Measurements from ENCODE around the gene C1orf159.

C1orf159 gene

DNA sequence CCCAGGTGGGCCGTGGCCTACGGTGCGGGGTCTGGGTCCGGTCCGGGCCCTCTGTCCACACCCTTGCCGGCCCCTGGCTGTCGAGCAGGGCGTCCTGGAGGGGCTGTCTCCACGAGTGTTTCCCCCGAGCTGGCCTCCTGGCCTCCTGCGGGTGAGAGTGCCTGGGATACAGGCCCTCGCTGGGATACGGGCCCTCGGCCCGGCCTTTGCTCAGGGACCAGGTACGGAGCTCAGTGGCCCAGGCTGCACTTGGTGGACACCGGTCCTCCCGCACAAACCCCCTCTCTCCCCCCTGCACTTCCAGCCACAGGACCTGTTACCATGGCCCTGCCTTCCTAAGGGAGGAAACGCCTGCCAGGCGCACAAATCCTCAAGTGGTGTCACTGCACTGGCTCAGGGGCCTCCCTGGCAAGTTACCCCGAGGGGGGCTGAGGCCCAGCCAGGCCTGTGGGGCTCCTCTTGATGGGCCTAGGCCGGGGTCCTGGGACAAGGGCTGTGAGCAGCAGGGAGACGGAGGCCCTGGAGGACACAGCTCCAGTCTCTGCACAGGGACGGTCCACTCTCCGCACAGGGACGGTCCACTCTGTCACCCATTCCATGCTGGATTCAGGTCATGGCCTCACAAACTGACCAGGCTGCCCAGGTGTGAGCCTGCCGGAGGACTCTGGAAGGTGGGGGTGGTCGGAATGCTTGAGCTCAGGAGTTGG, 23.6 kb downstream of the C1orf159 start:
- no peak for DNase-seq (ENCODE audit: low read depth)

DNA sequence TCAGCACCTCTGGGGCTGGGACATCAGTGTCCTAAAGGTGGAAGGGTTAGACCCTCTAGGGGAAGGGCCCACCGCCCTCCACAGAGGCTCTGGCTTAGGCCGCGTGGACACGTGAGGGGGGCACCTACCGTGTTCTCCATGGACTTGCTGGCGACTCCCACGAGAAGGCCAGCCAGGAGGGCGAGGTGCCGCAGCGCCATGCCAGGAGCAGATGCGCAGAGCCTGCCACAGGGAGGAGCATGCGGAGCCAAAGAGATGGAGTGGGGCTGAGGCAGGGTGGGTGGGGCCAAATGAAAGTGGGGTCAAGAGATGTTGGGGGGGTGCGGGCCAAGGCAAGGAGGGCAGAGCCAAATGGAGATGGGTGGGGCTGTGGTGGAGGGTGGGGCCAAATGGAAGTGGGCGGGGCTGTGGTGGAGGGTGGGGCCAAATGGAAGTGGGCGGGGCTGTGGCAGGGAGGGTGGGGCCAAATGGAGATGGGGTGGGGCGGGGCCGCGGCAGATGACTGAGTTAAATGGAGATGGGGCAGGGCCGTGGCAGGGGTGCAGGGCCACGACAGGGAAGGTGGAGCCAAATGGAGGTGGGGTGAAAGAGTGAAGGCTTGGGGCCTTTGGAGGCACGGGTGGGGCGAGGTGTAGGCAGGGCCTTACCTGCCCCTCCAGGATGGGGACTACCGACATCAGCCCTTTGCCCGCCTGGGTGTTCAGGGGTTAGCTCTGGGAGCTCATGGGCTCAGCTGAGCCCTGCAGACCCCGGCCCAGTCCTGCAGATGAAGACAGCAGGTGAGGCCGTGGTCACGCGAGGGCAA, 24.3 kb downstream of the C1orf159 start:
- no peak for DNase-seq (ENCODE audit: low read depth)

DNA sequence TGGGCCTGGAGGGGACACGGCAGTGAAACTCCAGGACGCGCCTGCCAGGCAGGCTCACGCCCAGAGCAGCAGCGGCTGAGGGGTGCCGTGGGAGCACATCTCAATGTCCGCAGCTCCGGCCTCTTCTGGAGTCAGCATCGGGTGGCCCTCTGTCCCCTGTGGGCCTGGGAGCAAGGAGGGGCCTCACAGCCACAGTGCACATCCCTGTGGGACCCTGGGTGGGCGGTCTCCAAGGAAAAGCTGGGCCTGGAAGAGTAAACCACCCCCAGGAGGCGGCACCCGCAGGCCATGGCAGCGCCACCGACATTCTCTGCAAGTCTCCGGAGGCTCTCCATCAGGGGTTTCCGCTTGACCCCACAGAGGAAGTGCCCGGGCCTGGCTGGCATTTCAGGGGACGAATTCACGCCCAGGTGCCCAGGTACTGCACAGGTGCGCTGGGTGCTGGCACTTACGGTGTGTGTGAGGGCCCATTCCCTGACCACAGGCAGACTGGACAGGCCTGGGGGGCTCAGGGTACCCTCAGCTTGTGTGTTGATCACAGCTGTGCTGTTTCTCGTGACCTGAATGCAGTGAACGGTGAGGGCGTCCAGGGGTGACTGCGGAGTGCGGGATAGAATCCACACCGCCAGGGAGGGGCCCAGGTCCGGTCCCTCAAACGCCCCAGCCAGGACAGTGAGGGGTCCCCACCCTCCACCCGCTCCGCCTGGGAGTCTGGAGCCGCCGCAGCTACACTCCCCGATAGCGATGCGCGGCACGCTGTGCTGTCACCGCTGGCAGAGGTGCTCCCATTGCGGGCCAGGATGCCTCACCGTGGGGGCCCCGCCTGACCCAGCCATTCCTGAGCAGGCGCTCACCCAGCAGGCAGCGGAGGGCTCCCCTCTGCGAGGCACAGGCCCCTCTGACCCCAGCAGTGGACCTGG, 25.2 kb downstream of the C1orf159 start:
- no peak for DNase-seq (ENCODE audit: low read depth)

DNA sequence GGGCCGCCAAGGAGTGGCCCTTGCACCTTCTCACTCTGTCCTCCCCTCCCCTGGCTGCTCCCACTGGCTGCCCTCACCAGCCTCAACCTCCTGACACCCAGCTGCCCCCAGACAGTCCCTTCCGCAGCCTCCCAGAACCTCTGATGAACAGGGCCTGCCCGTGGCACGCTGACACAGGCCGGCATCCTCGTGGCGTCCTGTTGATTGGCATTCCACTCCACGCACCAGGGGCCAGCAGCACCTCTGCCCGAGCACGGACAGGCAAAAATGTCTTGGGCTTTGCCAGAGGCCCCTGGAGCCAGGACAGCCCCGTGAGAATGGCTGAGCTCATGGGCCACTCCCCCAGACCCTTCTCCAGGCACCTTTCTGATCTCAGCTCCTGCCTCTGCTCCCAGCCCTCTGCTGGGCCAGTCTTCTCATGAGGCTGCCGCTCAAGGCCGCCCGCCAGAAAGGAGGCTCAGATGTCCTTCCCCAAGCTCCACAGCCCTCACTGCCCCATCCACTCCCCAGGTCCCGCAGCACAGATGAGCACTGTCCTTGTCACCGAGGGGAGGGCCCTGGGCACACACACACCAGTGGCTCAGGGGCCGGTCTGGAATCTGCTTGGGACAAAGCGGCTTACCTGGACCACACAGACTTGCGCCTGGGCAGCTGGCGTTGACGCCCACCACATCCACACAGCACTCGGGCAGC, 26.0 kb downstream of the C1orf159 start:
- DNase-seq (ENCODE audit: low read depth): no peak

DNA sequence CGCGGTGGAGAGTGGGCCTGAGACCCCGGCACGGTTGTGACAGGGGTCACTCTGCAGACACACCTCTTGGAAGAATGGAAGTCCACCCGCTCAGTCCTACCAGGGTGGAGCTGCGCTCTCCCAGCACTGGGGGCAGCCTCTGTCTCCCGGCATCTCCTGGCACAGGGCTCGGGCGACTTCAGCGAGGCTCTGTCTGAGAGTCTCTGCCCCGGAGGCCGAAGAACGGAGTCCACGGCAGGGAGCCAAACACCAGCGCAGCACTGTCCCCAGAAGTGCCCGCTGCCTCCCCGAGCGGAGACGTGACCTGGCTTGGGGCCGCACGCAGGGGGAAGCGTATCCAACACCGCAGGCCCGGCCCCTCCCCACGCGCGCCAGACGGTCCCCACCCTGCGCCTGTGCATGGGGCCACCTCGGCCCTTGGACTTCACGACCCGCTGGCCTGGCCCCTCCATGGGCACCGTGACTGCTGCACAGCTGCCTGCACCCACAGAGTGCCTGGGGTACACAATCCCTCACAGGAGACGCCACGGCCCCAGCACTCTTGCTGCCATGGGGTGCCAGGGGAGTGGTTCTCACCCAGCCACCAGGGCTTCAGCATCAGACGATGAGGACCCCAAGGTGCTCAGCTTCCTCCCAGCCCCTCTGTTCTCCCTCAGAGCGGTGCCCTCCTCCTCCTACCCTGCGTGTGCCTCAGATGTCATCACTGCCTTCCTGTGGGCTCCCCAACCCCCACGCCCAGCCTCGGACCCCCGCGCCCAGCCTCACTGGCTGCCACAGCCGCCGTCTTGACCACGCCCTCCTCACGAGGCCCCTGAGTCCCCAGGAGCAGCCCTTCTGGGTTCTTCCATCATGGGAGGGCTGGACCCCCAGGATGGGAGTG, 26.8 kb downstream of the C1orf159 start:
- no peak for DNase-seq (ENCODE audit: low read depth)

DNA sequence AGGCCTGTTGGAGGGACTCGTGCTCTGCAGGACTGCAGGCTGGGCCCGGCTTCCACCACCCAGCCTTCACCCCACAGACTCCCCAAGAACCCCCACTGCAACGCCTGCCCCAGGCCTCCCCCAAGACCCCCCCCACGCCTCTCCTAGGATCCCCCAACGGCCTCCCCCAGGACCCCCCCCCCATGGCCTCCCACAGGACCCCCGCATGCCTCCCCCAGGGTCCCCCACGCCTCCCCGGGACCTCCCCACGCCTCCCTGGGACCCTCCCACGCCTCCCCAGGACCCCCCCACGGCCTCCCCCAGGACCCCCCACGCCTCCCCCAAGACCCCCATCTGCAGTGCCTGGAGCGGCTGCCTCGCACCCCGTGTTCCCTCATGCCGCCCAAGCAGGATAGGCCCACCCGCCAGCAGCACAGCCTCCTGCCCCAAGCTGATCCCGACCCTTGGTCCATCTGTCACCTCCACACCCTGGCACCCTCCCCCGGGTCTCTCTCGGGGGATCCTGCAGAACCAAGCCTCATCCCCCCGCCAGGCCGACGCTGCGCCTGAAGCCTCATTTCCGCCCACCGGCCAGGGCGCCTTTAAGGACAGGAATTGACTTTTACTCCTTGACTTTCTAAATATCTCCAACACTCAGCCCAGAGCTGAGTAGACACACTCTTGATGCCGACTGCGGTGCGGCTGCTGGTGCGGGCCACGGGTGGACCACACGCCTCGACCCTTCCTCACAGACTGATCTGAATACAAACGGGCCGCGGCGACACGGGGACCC, 27.7 kb downstream of the C1orf159 start:
- no peak for DNase-seq (ENCODE audit: low read depth)

DNA sequence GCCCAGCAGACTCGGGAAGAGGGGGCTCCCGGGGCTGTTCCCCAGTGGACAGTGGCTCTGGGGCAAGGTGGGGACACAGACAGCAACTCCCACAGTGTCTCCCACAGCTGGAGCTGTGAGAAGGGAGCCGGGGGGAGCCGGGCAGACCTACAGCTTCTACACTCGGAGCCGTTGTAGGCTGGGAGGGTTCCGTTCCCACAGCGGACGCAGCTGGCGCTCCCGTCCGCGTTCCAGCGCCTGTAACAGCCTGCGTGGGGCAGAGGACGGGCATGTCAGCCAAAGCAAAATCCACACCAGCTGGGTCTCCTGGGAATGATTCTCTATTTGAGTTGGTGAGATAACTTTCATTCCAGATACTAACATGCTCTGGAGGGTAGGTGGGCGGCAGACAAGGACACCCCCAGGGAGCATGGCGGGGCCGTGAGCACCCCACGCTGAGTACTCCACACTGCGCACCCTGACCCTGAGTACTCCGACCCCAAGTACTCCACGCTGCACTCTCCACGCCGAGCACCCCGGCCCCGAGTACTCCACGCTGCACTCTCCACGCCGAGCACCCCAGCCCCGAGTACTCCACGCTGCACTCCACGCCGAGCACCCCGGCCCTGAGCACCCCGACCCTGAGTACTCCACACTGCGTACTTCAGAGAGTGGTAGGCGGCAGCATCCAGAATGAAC, 28.4 kb downstream of the C1orf159 start:
- no peak for DNase-seq (ENCODE audit: low read depth)

DNA sequence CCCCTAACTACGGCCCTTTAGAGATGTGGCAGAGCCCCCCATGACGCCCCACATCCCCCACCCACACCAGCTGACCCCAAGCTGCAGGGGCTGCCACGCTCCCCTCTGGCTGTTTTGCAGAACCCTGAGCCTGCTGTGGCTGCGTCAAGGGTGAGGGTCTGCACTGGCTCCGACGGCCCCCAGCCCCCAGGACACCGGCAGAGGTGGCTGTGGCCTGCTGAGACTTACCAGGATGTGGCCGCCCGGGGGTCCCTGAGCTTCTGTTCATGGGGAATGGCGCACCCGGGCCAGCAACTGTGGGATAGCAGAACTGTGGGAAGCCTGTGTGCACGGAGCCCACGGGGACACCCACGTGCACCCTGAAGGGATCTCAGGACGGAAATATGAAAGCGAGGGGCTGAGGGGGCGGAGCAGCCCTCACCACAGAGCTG, 29.0 kb downstream of the C1orf159 start:
- DNase-seq (ENCODE audit: low read depth): no peak

DNA sequence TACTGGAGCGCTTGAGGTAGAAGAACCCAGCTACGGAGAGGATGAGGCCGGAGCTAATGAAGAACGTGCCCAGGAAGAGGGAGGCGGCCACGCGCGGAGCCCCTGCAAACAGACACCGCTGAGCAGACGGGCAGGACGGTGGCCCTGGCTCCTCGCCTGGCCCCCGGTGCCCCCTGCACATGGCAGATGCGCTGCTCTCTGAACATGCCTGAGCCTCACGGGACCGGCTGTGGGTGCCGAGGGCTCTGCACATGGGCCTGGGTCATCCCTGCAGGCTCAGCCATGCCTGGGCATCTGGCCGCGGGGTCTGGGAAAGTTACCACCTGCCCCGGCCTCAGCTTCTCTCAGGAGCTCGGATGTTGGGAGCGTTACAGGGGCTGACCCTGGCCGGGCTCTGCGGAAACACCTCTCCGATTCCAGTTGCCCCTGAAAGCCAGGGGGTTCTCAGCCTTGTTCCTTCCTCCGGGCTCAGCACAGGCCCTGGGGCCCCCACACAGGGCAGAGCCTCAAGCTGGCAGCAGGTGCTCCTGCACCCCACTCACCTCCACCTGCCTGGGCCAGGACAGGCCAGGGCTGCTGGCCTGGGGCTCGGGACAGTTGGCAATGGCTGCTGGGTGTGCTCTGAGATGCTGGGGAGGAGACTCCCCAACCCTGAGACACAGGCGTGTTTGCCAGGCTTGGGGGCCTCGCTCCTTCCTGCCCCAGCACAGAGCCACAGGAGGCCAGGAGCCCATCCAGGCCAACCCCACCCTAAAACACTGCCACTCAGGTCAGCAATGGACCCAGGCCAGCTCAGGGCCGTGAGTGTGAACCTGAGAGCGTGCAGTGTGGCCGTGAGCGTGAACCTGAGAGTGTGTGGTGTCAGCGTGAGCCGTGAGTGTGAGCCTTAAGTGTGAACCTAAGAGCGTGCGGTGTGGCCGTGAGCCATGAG, 29.7 kb downstream of the C1orf159 start:
- DNase-seq (ENCODE audit: low read depth): no peak

DNA sequence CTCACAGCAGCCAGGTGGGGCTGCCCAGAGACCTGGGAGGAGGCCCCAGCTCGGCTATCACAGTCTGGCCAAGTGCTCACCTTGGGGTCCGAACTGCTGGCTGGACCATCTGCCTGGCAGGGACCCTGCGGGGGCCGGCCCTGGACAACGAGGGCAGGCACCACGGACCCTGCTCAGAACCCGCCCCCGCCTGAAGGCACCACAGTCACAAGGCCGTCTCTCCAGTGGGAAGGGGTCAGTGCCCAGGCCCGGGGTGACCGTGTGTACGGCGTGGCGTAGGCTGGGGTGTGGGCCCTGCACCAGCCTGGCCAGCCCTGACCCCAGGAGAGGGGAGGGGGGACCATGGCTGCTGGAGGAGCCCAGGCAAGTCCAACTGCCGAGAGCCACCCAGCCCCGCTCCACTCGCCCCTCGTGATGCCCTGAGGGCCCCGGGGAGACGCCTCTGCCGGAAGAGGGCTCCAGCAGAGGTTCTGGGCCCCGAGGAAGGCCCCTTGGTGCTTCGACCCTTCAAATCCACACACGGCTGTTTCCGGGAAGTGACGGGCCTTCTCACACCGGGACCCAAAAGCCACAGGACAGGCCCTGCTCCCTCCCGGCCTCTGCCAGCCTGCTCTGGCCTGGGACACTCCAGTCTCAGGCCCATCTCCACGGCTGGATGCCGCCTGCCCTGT, 30.6 kb downstream of the C1orf159 start:
- no peak for DNase-seq (ENCODE audit: low read depth)

DNA sequence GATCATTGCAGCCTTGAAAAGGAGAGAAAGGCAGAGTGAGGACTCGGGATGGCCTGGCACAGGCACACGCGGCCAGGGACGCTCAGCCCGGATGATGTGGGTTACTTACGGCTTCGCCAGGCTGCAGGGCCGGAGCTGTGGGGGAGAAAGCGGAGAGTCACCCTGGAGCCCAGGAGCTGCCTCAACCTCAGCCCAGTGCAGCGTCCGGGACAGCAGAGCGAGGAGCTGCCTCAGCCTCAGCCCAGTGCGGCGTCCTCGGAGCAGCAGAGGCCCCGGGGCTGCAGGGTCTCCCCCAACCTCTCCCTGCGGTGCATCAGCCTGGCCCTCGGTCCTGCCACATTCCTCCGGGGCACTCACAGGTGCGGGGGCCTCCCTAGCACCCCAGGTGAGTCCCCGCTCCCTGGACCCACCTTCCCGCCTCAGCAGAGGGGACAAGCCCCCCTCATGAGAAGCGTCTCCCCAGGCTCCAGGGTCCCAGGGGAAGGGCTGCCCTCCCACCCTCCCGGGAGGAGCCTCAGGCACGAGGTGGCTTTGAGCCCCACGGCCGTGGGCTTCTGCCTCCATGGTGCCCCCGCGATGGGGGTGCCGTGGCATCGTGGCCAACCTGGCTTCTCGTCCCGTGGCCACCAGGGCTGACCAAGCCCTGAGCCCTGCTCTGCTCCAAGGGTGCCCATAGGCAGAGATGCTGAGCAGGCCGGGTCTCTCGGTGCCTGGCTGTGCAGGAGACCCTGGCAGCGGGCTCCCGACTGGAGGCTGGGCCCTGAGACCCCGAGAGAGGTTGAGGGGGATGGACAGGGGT, 31.3 kb downstream of the C1orf159 start:
- no peak for DNase-seq (ENCODE audit: low read depth)

DNA sequence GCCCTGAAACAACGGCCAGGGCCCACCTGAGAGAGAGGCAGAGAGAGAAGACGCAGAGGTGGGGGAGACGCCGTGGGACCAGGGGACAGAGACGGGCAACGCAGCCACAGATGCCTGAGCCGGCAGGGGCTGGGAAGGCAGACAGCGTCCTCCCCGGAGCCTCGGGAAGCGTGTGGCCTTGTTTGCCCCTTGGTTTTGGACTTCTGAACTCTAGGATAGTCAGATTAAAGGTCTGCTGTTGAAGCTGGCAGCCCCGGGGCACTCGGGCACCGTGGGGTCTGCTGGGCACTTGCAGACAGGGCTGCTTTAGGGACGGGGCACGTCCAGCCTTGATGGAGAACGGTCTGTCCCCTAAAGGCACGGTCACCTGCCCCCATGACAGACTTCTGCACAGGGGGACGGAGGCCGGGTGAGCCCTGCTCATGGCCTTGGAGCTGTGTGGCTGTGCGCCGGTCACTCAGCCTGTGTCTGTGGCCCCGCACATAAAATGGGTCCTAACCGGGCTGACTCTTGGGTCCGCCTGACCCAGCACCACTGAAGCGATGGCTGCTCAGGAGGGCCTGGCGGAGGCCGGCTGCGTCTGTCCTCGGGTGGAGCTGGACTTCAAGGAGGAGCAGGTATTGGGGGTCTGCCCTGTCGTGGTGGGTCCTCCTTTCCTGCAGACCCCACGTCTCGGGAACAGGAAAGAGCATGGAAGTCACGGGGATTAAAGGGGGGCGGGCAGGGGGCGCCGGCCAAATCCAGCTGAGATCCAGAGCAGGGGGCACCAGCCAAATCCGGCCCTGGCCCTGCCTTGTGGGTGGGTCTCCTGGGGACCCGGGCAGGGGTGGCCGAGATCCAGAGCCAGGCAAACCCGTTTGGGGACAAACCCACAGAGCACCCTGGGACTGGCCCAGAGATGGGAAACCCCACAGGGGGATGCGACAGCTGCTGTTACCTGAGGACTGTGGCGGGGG, 32.2 kb downstream of the C1orf159 start:
- DNase-seq (ENCODE audit: low read depth): no peak

DNA sequence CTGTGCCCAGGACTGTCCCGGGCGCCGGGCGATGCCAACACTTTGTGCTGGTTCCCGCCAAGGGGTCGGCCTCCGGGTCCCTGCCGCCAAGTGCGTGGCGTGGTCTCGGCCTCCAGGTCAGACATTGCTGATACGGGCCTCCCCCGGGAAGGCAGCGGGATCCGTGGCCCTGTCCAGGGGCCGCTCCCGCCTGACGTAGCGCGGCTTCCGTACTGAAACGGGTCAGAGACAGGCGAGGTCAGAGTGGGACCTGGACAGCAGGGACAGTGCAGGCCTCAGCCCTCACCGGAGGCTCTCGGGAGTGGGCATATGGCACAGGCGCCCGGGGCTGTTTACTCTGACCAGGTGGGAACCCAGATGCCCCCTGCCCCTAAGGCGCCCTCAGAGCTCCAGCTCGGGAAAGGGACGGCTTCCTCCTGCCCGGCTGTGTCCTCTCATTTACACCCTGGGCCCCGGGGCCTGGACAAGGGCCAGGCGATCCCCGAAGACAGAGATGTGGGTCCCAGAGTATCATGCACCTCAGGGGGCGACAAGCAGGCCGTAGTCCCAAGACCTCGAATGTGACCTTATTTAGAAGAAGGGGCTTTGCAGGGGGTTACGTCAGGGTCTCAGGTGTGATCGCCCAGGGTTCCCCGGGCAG, 33.0 kb downstream of the C1orf159 start:
- DNase-seq (ENCODE audit: low read depth): no peak

DNA sequence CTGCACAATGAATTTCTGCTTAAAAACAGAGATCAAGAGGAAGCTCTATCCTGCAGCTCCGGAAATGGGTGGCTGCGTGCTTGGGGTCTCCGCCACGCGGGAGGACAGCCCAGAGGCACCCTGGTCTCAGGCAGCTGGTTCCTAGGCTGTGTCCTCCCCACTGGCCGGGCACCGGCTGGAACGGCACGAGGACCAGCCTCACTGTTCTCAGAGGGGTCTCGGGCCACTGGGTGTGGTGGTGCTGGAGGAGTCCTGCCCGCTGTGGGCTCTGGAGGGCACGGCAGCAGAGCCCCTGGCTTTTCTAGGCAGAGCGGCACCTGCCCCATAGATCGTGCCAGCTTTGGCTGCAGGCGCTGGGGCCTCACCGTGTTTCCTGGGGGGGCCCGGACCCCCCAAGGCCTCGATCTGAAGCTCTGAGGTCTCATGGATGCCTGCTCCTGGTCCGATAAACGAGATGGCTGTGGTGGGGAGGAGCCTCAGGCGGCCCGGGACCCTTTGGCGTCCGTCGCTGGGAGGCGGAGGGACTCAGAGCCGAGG, 33.6 kb downstream of the C1orf159 start:
- no peak for DNase-seq (ENCODE audit: low read depth)

Measured in fibroblast of the conjunctiva (primary cell).